ENCODE data around the gene MIXL1.

MIXL1 gene

GRCh38 chr1:226223786-226224244, 351 bp downstream of the MIXL1 start:
- H3K9ac ChIP-seq (ENCODE audit: low read length) = no peak overlapping the region
- H3K4me2 ChIP-seq (ENCODE audit: low read depth, low read length) = peak overlapping the region; percentile 64
- H4K20me1 ChIP-seq (ENCODE audit: insufficient read depth, low read length) = no peaks in the 10 kb centered on the region

GRCh38 chr1:226226601-226227000, 3.1 kb downstream of the MIXL1 start:
- Histone ChIP-seq H3K27ac (ENCODE audit: low read length) (peak overlapping the region; percentile 48), H3K79me2 (ENCODE audit: low read length) (no peaks in the 10 kb centered on the region), H3K27me3 (replicated peaks; ENCODE audit: insufficient read depth, low read length) (no peaks in the 10 kb centered on the region), H3K9me3 (replicated peaks; ENCODE audit: insufficient read depth, low read length) (no peaks in the 10 kb centered on the region), H3K4me1 (ENCODE audit: low read length) (peaks cover 13% of the 10 kb centered on the region), H2AFZ (ENCODE audit: low read length) (no peak overlapping the region), H3K9ac (ENCODE audit: low read length) (no peak overlapping the region), H4K20me1 (ENCODE audit: insufficient read depth, low read length) (no peaks in the 10 kb centered on the region), H3K36me3 (replicated peaks; ENCODE audit: insufficient read depth, low read length) (no peaks in the 10 kb centered on the region), H3K4me3 (ENCODE audit: low read length) (no peak overlapping the region; the same call in 1 of the 2 replicates), H3K9me2 (replicated peaks; ENCODE audit: insufficient read depth, low read length) (no peaks in the 10 kb centered on the region), H3K4me2 (ENCODE audit: low read depth, low read length) (peak overlapping the region; percentile 28; the same call in 1 of the 2 replicates), H3F3A (ENCODE audit: insufficient read depth, low read length) (peaks cover 19% of the 10 kb centered on the region)
- TF ChIP-seq EZH2phosphoT487 (IDR thresholded peaks at IDR 0.05; ENCODE audit: low read length) (no peak), EZH2 (optimal IDR thresholded peaks at IDR 0.05; ENCODE audit: low read depth, low read length) (no peak), CTCF (IDR thresholded peaks at IDR 0.05; ENCODE audit: low read length) (no peak)
- peak; percentile 90 for DNase-seq

More at GRCh38 chr1:226223786-226224244, 351 bp downstream of the MIXL1 start:
- Histone ChIP-seq H3K36me3 (replicated peaks; ENCODE audit: insufficient read depth, low read length) (no peaks in the 10 kb centered on the region), H3K27ac (ENCODE audit: low read length) (no peak overlapping the region), H3K9me3 (replicated peaks; ENCODE audit: insufficient read depth, low read length) (no peaks in the 10 kb centered on the region), H3K4me1 (ENCODE audit: low read length) (peaks cover 13% of the 10 kb centered on the region), H3K27me3 (replicated peaks; ENCODE audit: insufficient read depth, low read length) (no peaks in the 10 kb centered on the region), H3F3A (ENCODE audit: insufficient read depth, low read length) (peaks cover 19% of the 10 kb centered on the region), H3K79me2 (ENCODE audit: low read length) (no peaks in the 10 kb centered on the region), H3K4me3 (ENCODE audit: low read length) (peak overlapping the region; percentile 62), H2AFZ (ENCODE audit: low read length) (peak overlapping the region; percentile 69), H3K9me2 (replicated peaks; ENCODE audit: insufficient read depth, low read length) (no peaks in the 10 kb centered on the region)
- TF ChIP-seq EZH2 (optimal IDR thresholded peaks at IDR 0.05; ENCODE audit: low read depth, low read length) = no peak
- TF ChIP-seq EZH2phosphoT487 (IDR thresholded peaks at IDR 0.05; ENCODE audit: low read length) = no peak
- TF ChIP-seq CTCF (IDR thresholded peaks at IDR 0.05; ENCODE audit: low read length) = no peak
- peak; percentile 55 for DNase-seq

DNA sequence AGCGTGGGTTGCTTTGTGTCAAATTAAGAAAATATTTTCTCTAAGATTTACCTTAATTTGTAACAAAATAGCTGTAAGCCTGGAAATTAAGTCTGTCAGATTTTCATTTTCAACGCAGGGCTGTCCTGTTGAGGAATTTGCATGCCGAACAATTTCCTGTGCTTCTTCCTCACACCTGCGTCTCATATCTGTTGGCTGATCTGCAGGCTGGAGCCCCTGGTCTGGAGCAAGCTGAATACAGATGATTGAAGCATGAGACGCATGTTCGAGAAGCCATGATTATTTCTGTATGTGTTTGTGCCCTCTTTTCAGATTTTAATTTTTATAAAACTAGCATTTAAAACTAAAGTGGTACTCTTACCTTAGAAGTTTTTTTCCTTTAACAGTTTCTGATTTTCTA, 9.8 kb downstream of the MIXL1 start:
- no peak overlapping the region for H2AFZ ChIP-seq (ENCODE audit: low read length)
- H3K79me2 ChIP-seq (ENCODE audit: low read length) = no peaks in the 10 kb centered on the region
- no peaks in the 10 kb centered on the region; the same call in 1 of the 2 replicates for H3F3A ChIP-seq (ENCODE audit: insufficient read depth, low read length)
- no peak for TF ChIP-seq EZH2 (optimal IDR thresholded peaks at IDR 0.05; ENCODE audit: low read depth, low read length)
- TF ChIP-seq EZH2phosphoT487 (IDR thresholded peaks at IDR 0.05; ENCODE audit: low read length) = no peak
- TF ChIP-seq CTCF (IDR thresholded peaks at IDR 0.05; ENCODE audit: low read length) = no peak
- H3K27me3 ChIP-seq (replicated peaks; ENCODE audit: insufficient read depth, low read length) = no peaks in the 10 kb centered on the region
- H3K36me3 ChIP-seq (replicated peaks; ENCODE audit: insufficient read depth, low read length) = no peaks in the 10 kb centered on the region; the same call in 1 of the 2 replicates
- H3K9ac ChIP-seq (ENCODE audit: low read length) = no peak overlapping the region
- no peak overlapping the region for H3K4me3 ChIP-seq (ENCODE audit: low read length)
- H3K4me1 ChIP-seq (ENCODE audit: low read length) = peaks cover 20% of the 10 kb centered on the region
- no peaks in the 10 kb centered on the region for H4K20me1 ChIP-seq (ENCODE audit: insufficient read depth, low read length)
- no peaks in the 10 kb centered on the region for H3K9me2 ChIP-seq (replicated peaks; ENCODE audit: insufficient read depth, low read length)
- DNase-seq = peak; percentile 72
- H3K27ac ChIP-seq (ENCODE audit: low read length) = peak overlapping the region; percentile 6; the same call in 1 of the 2 replicates
- no peaks in the 10 kb centered on the region for H3K9me3 ChIP-seq (replicated peaks; ENCODE audit: insufficient read depth, low read length)
- peak overlapping the region; percentile 28; the same call in 1 of the 2 replicates for H3K4me2 ChIP-seq (ENCODE audit: low read depth, low read length)

Data from MM.1S (cell line).